OCI-LY7 (cell line): ENCODE results near the gene DERL3. TPM values are rescaled to one million over a fixed set of nuclear protein-coding genes. Genes with fewer than 3 reads are reported as not detected.

ENCODE experiments used
- BruUV-seq: library from RNA; stranded (reverse); fragments of 400-500 nt; replicated peaks from 2 replicates; lab custom pipeline; 2021; lab: Mats Ljungman, UMichigan
- CTCF ChIA-PET: fragments of 300-600 bp; sonication (Branson Sonifier 250); formaldehyde crosslinking; loops from one replicate; lab custom pipeline; 2022; ENCODE audit warnings: antibody characterized with exemption; ENCODE audit not compliant: unreplicated experiment; lab: Charles Lee
- POLR2A ChIA-PET: fragments of 300-600 bp; sonication (Branson Sonifier 250); formaldehyde crosslinking; loops from one replicate; lab custom pipeline; 2022; ENCODE audit warnings: antibody characterized with exemption; lab: Charles Lee
- DNase-seq: peaks from one replicate; pipeline ENCODE4 v3.0.0-alpha.2; 2015; ENCODE audit warnings: low spot score
- H2AFZ ChIP-seq: fragments of 200-600 bp; sonication (generic), shearing (Covaris generic); 2 replicates; pipeline ENCODE4 v1.6.1; 2014; ENCODE audit warnings: mild to moderate bottlenecking, antibody characterized with exemption, low read length, moderate library complexity
- H3K27ac ChIP-seq: fragments of 200-600 bp; sonication (generic); 2 replicates; pipeline ENCODE4 v1.5.1; 2014; ENCODE audit warnings: mixed run types, low read depth, mild to moderate bottlenecking, moderate library complexity, low read length, inconsistent platforms; ENCODE audit not compliant: poor library complexity, severe bottlenecking
- H3K36me3 ChIP-seq: fragments of 200-600 bp; sonication (generic); 2 replicates; pipeline ENCODE4 v1.6.1; 2014; ENCODE audit warnings: mild to moderate bottlenecking, antibody characterized with exemption, low read length, moderate library complexity, mixed read lengths; ENCODE audit not compliant: insufficient read depth
- H3K4me1 ChIP-seq: fragments of 200-600 bp; sonication (generic); 2 replicates; pipeline ENCODE4 v1.5.1; 2014; ENCODE audit warnings: mild to moderate bottlenecking, low read length; ENCODE audit not compliant: insufficient read depth, poor library complexity, severe bottlenecking
- H3K4me2 ChIP-seq: fragments of 200-600 bp; sonication (generic); 2 replicates; pipeline ENCODE4 v1.6.1; 2014; ENCODE audit warnings: mild to moderate bottlenecking, low read length
- H3K4me3 ChIP-seq: fragments of 200-600 bp; sonication (generic); 2 replicates; pipeline ENCODE4 v1.5.1; 2014; ENCODE audit warnings: mild to moderate bottlenecking, low read depth, low read length; ENCODE audit not compliant: poor library complexity, severe bottlenecking
- H3K79me2 ChIP-seq: fragments of 200-600 bp; sonication (generic); 2 replicates; pipeline ENCODE4 v1.6.1; 2016; ENCODE audit warnings: low read depth, mild to moderate bottlenecking, low read length, moderate library complexity, mixed read lengths; ENCODE audit not compliant: insufficient read depth
- H3K9me2 ChIP-seq: fragments of 200-600 bp; sonication (generic); 2 replicates; pipeline ENCODE4 v1.6.1; 2016; ENCODE audit warnings: mild to moderate bottlenecking, low read length, mixed read lengths; ENCODE audit not compliant: insufficient read depth
- H3K9me3 ChIP-seq: fragments of 200-600 bp; sonication (generic); 2 replicates; pipeline ENCODE4 v1.6.1; 2014; ENCODE audit warnings: mild to moderate bottlenecking, mixed run types, low read length, mixed read lengths
- H4K20me1 ChIP-seq: fragments of 200-600 bp; sonication (generic); 2 replicates; pipeline ENCODE4 v1.6.1; 2014; ENCODE audit warnings: mild to moderate bottlenecking, antibody characterized with exemption, low read length, moderate library complexity, mixed read lengths; ENCODE audit not compliant: insufficient read depth
- CTCF ChIP-seq: fragments of 200-600 bp; sonication (generic); conservative IDR thresholded peaks from 2 replicates; pipeline ENCODE4 v1.5.1; 2014; ENCODE audit warnings: mild to moderate bottlenecking, antibody characterized with exemption, low read length, moderate library complexity, mixed read lengths
- EZH2phosphoT487 ChIP-seq: fragments of 200-600 bp; sonication (generic); IDR thresholded peaks from 2 replicates; pipeline ENCODE4 v1.6.1; 2018; ENCODE audit warnings: low read depth, borderline replicate concordance, mild to moderate bottlenecking, mixed run types, antibody characterized with exemption, low read length, moderate library complexity, mixed read lengths
- intact Hi-C: fragments of 100-400 bp; cut with micrococcal nuclease; formaldehyde crosslinking; loops from one replicate; pipeline ENCODE4 v1.10.0; 2022; ENCODE audit not compliant: unreplicated experiment
- total RNA-seq, 2 experiments: library from RNA; depleted of rRNA in 1 of 2; stranded (reverse); fragments of >200 nt in 1 of 2; shearing (Covaris generic) in 1 of 2; gene quantifications; 2 replicates each; pipeline ENCODE4 v1.2.3, GENCODE V29; 2014 to 2022

DERL3 gene
- total RNA-seq, 2 experiments from 2014 or later = 44.6 to 52.1 TPM

GRCh38 chr22:23836692-23837495, 1.9 kb downstream of the DERL3 start:
- H3K9me2 ChIP-seq = no peaks in the 10 kb centered on the region
- no peaks in the 10 kb centered on the region for H3K79me2 ChIP-seq
- ChIA-PET POLR2A (interaction anchor here (1.1 kb wide), 1 partner anchor 31 kb away, joined by 4 read pairs; no protein-coding TSS in a partner anchor), CTCF (interaction anchor here (1.4 kb wide), 1 partner anchor 32 kb away, joined by 3 read pairs; no protein-coding TSS in a partner anchor)
- BruUV-seq = no TSS peak
- H4K20me1 ChIP-seq = no peaks in the 10 kb centered on the region
- DNase-seq = no peak
- no peak for TF ChIP-seq CTCF
- TF ChIP-seq EZH2phosphoT487 = no peak
- H3K36me3 ChIP-seq = peaks cover 57% of the 10 kb centered on the region
- H2AFZ ChIP-seq = no peak overlapping the region
- H3K4me3 ChIP-seq = peak overlapping the region; percentile 69
- H3K9me3 ChIP-seq = no peaks in the 10 kb centered on the region
- H3K27ac ChIP-seq = peak overlapping the region; percentile 83
- peaks cover 45% of the 10 kb centered on the region for H3K4me1 ChIP-seq
- intact Hi-C loops = loop anchor here (5.0 kb wide), 1 partner anchor 50 kb away; the partner anchor contains the start of gene SMARCB1
- H3K4me2 ChIP-seq = peak overlapping the region; percentile 91

GRCh38 chr22:23836281-23836680, 2.5 kb downstream of the DERL3 start:
- H3K9me2 ChIP-seq = no peaks in the 10 kb centered on the region
- CTCF ChIA-PET = interaction anchor here (1.4 kb wide), 1 partner anchor 31 kb away, joined by 3 read pairs; no protein-coding TSS in a partner anchor
- no peak for DNase-seq
- H3K36me3 ChIP-seq = peaks cover 63% of the 10 kb centered on the region
- intact Hi-C loops = loop anchor here (5.0 kb wide), 1 partner anchor 49 kb away; the partner anchor contains the start of gene SMARCB1
- no peaks in the 10 kb centered on the region for H3K79me2 ChIP-seq
- peak overlapping the region; percentile 83 for H3K27ac ChIP-seq
- H3K4me2 ChIP-seq = peak overlapping the region; percentile 91
- no peaks in the 10 kb centered on the region for H4K20me1 ChIP-seq
- H3K4me3 ChIP-seq = no peak overlapping the region
- no peak overlapping the region for H2AFZ ChIP-seq
- POLR2A ChIA-PET = interaction anchor here (1.1 kb wide), 1 partner anchor 31 kb away, joined by 4 read pairs; no protein-coding TSS in a partner anchor
- BruUV-seq = no TSS peak
- peaks cover 45% of the 10 kb centered on the region for H3K4me1 ChIP-seq
- no peaks in the 10 kb centered on the region for H3K9me3 ChIP-seq
- TF ChIP-seq CTCF = no peak
- no peak for TF ChIP-seq EZH2phosphoT487
